ENCODE data around the gene SLC16A6. TPM values are rescaled to one million over a fixed set of nuclear protein-coding genes. Genes with fewer than 3 reads are reported as not detected.

Gene SLC16A6
- total RNA-seq, 1 experiment from 2014 or later, result 1.4 TPM

- Histone ChIP-seq H3K9me3 (ENCODE audit: low read length) (no peaks in the 10 kb centered on the region), H4K20me1 (ENCODE audit: low read length) (no peaks in the 10 kb centered on the region), H3K4me3 (ENCODE audit: low read length) (no peak overlapping the region), H3K27me3 (ENCODE audit: low read length) (no peaks in the 10 kb centered on the region), H3K9me2 (replicated peaks; ENCODE audit: low read length) (no peaks in the 10 kb centered on the region), H3K27ac (ENCODE audit: low read length) (no peak overlapping the region), H3F3A (ENCODE audit: low read length, unreplicated experiment) (no peaks in the 10 kb centered on the region), H3K36me3 (ENCODE audit: low read depth, low read length) (no peaks in the 10 kb centered on the region), H3K4me2 (ENCODE audit: low read length) (no peak overlapping the region), H3K79me2 (ENCODE audit: low read length) (no peaks in the 10 kb centered on the region), H2AFZ (ENCODE audit: low read length) (no peak overlapping the region), H3K9ac (ENCODE audit: low read length) (no peak overlapping the region), H3K4me1 (ENCODE audit: insufficient read depth, low read length) (peaks cover 6% of the 10 kb centered on the region)
- TF ChIP-seq EZH2phosphoT487 (IDR thresholded peaks at IDR 0.05; ENCODE audit: borderline replicate concordance, low read length) (no peak), EZH2 (IDR thresholded peaks at IDR 0.05; ENCODE audit: low read length, unreplicated experiment) (no peak)
- TF ChIP-seq, protein P1, sequence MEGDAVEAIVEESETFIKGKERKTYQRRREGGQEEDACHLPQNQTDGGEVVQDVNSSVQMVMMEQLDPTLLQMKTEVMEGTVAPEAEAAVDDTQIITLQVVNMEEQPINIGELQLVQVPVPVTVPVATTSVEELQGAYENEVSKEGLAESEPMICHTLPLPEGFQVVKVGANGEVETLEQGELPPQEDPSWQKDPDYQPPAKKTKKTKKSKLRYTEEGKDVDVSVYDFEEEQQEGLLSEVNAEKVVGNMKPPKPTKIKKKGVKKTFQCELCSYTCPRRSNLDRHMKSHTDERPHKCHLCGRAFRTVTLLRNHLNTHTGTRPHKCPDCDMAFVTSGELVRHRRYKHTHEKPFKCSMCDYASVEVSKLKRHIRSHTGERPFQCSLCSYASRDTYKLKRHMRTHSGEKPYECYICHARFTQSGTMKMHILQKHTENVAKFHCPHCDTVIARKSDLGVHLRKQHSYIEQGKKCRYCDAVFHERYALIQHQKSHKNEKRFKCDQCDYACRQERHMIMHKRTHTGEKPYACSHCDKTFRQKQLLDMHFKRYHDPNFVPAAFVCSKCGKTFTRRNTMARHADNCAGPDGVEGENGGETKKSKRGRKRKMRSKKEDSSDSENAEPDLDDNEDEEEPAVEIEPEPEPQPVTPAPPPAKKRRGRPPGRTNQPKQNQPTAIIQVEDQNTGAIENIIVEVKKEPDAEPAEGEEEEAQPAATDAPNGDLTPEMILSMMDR (conservative IDR thresholded peaks at IDR 0.05; ENCODE audit: low read depth, low read length), result no peak
- DNase-seq, result no peak
- ATAC-seq, result no peak
- intact Hi-C loops (cut with micrococcal nuclease), result no loop called here
- POLR2A ChIA-PET (ENCODE audit: unreplicated experiment), result no interaction called here
- CTCF ChIA-PET, result no interaction called here
- BruUV-seq (replicated peaks), result no TSS peak
These were observed 13.8 kb upstream of the SLC16A6 start for GRCh38 chr17:68304706-68305105.

GRCh38 chr17:68302666-68303065 lies 11.7 kb upstream of the SLC16A6 start:
- intact Hi-C loops (cut with micrococcal nuclease), result no loop called here
- no peaks in the 10 kb centered on the region for H3K79me2 ChIP-seq (ENCODE audit: low read length)
- no peak overlapping the region for H3K4me2 ChIP-seq (ENCODE audit: low read length)
- TF ChIP-seq EZH2phosphoT487 (IDR thresholded peaks at IDR 0.05; ENCODE audit: borderline replicate concordance, low read length), result no peak
- H3K9ac ChIP-seq (ENCODE audit: low read length), result no peak overlapping the region
- H3K36me3 ChIP-seq (ENCODE audit: low read depth, low read length), result no peaks in the 10 kb centered on the region
- ChIA-PET CTCF (no interaction called here), POLR2A (ENCODE audit: unreplicated experiment) (no interaction called here)
- ATAC-seq, result no peak
- no TSS peak for BruUV-seq (replicated peaks)
- H3K4me1 ChIP-seq (ENCODE audit: insufficient read depth, low read length), result peaks cover 6% of the 10 kb centered on the region
- no peak overlapping the region for H3K27ac ChIP-seq (ENCODE audit: low read length)
- no peaks in the 10 kb centered on the region for H4K20me1 ChIP-seq (ENCODE audit: low read length)
- H3K4me3 ChIP-seq (ENCODE audit: low read length), result no peak overlapping the region
- no peak overlapping the region for H2AFZ ChIP-seq (ENCODE audit: low read length)
- H3K27me3 ChIP-seq (ENCODE audit: low read length), result no peaks in the 10 kb centered on the region
- no peaks in the 10 kb centered on the region for H3F3A ChIP-seq (ENCODE audit: low read length, unreplicated experiment)
- no peaks in the 10 kb centered on the region for H3K9me3 ChIP-seq (ENCODE audit: low read length)
- no peaks in the 10 kb centered on the region for H3K9me2 ChIP-seq (replicated peaks; ENCODE audit: low read length)
- no peak for DNase-seq

DNA sequence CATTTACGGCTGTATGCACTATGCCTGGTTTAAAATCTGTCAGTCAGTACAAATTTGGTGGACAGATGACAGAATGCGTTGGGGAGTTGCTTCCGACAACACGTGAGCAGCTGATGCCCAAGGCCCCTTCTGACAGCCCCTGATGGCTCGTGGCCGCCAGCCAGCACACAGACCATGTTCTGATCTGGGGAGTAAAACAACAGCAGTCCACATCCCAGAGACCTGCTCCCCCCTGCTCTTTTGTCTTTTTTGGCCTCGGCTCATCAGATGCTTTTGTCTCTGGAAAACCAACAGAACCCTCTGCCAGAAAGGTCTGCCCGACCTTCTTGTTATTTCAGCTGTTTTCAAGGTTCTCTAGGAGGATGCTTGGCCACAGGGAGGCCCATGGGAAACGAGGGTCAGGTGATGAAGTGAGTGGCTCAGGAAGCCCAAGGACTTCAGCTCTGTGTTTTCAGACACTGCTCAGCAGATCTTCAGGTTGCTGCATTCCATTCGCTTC lies 11.2 kb upstream of the SLC16A6 start:
- TF ChIP-seq EZH2phosphoT487 (IDR thresholded peaks at IDR 0.05; ENCODE audit: borderline replicate concordance, low read length) (no peak), EZH2 (IDR thresholded peaks at IDR 0.05; ENCODE audit: low read length, unreplicated experiment) (no peak)
- TF ChIP-seq, protein P1 (conservative IDR thresholded peaks at IDR 0.05; ENCODE audit: low read depth, low read length), result no peak
- Histone ChIP-seq H3K79me2 (ENCODE audit: low read length) (no peaks in the 10 kb centered on the region), H3K9me2 (replicated peaks; ENCODE audit: low read length) (no peaks in the 10 kb centered on the region), H3K4me3 (ENCODE audit: low read length) (no peak overlapping the region), H3K36me3 (ENCODE audit: low read depth, low read length) (no peaks in the 10 kb centered on the region), H3K27ac (ENCODE audit: low read length) (no peak overlapping the region), H3F3A (ENCODE audit: low read length, unreplicated experiment) (no peaks in the 10 kb centered on the region), H3K9me3 (ENCODE audit: low read length) (no peaks in the 10 kb centered on the region), H3K4me1 (ENCODE audit: insufficient read depth, low read length) (peaks cover 6% of the 10 kb centered on the region), H3K27me3 (ENCODE audit: low read length) (no peaks in the 10 kb centered on the region), H4K20me1 (ENCODE audit: low read length) (no peaks in the 10 kb centered on the region), H2AFZ (ENCODE audit: low read length) (no peak overlapping the region), H3K4me2 (ENCODE audit: low read length) (no peak overlapping the region), H3K9ac (ENCODE audit: low read length) (no peak overlapping the region)
- no peak for ATAC-seq
- intact Hi-C loops (cut with micrococcal nuclease), result no loop called here
- no peak for DNase-seq
- ChIA-PET CTCF (no interaction called here), POLR2A (ENCODE audit: unreplicated experiment) (no interaction called here)
- BruUV-seq (replicated peaks), result no TSS peak

All from PC-3 (cell line).